Panc1 (cell line): Measurements from ENCODE around the gene ADCK2. TPM values are rescaled to one million over a fixed set of nuclear protein-coding genes. Genes with fewer than 3 reads are reported as not detected.
"Not testable (repeated sequence)": the region's sequence is repeated elsewhere in the genome, so short reads cannot be mapped to it uniquely, and the experiment has no call there.

ENCODE experiments used
- ATAC-seq: fragments of 200-7000 bp; cut with Tn5 transposase; 2 replicates; pipeline ENCODE4 v1.9.1; 2020; ENCODE audit warnings: mild to moderate bottlenecking, moderate library complexity
- BruUV-seq: library from RNA; stranded (reverse); fragments of 400-500 nt; replicated peaks from 2 replicates; lab custom pipeline; 2021; lab: Mats Ljungman, UMichigan
- CTCF ChIA-PET: fragments of 300-600 bp; sonication (Branson Sonifier 250); formaldehyde crosslinking; loops from one replicate; lab custom pipeline; 2022; ENCODE audit warnings: antibody characterized with exemption; lab: Charles Lee
- POLR2A ChIA-PET: fragments of 300-600 bp; sonication (Branson Sonifier 250); formaldehyde crosslinking; loops from one replicate; lab custom pipeline; 2022; ENCODE audit warnings: antibody characterized with exemption; lab: Charles Lee
- DNase-seq: peaks from one replicate; pipeline ENCODE4 v3.0.0-alpha.2; 2010; ENCODE audit warnings: low read depth, low spot score
- H3K27ac ChIP-seq: 2 replicates; pipeline ENCODE4 v1.5.1; 2011; ENCODE audit warnings: mild to moderate bottlenecking, low read length, inconsistent platforms
- H3K27me3 ChIP-seq: fragments of 200-500 bp; sonication (Bioruptor generic); 2 replicates; pipeline ENCODE4 v1.6.0; 2014; ENCODE audit warnings: low read length, inconsistent platforms; ENCODE audit not compliant: control insufficient read depth, insufficient read depth
- H3K36me3 ChIP-seq: fragments of 200-500 bp; sonication (Bioruptor generic); 2 replicates; pipeline ENCODE4 v1.5.1; 2014; ENCODE audit warnings: inconsistent platforms, mild to moderate bottlenecking, low read length, moderate library complexity; ENCODE audit not compliant: control insufficient read depth, insufficient read depth
- H3K4me1 ChIP-seq: 2 replicates; pipeline ENCODE4 v1.5.1; 2011; ENCODE audit warnings: inconsistent platforms, mild to moderate bottlenecking, low read length, moderate library complexity; ENCODE audit not compliant: control insufficient read depth, insufficient read depth
- H3K4me3 ChIP-seq, 2 experiments: 2 replicates each; pipeline ENCODE4 v1.5.1; 2011 to 2012; ENCODE audit warnings: low read depth in 2 of 2, low read length in 2 of 2, mild to moderate bottlenecking in 2 of 2, inconsistent platforms in 1 of 2, moderate library complexity in 1 of 2
- H3K9me3 ChIP-seq: fragments of 200-500 bp; sonication (Bioruptor generic); 2 replicates; pipeline ENCODE4 v1.5.1; 2014; ENCODE audit warnings: low read depth, mild to moderate bottlenecking, inconsistent platforms, low read length, moderate library complexity; ENCODE audit not compliant: control insufficient read depth, insufficient read depth
- CTCF ChIP-seq: fragments of 450-650 bp; IDR thresholded peaks from 2 replicates; pipeline ENCODE4 v1.5.1; 2017; ENCODE audit warnings: mild to moderate bottlenecking
- POLR2AphosphoS5 ChIP-seq: IDR thresholded peaks from 2 replicates; pipeline ENCODE4 v1.6.1; 2012; ENCODE audit warnings: mild to moderate bottlenecking, low read depth, low read length, moderate library complexity
- in situ Hi-C: cut with HindIII; loops from 2 replicates; pipeline ENCODE4 v1.10.0; 2016; ENCODE audit warnings: low sequenced_read_pairs, low pct_unique_long_range_greater_than_20kb
- intact Hi-C: fragments of 100-400 bp; cut with micrococcal nuclease; formaldehyde crosslinking; loops from one replicate; pipeline ENCODE4 v1.10.0; 2022; ENCODE audit not compliant: unreplicated experiment
- total RNA-seq: library from RNA; stranded (reverse); gene quantifications from one replicate; pipeline ENCODE4 v1.2.1, GENCODE V29; 2021; ENCODE audit not compliant: unreplicated experiment
- TF ChIP-seq, protein P1 (sequence below), 2 experiments: IDR thresholded peaks; 2 replicates each; pipeline ENCODE4 v1.6.1; 2011 to 2012; ENCODE audit warnings: low read depth in 2 of 2, control low read depth in 1 of 2, low read length in 1 of 2, mild to moderate bottlenecking in 1 of 2, moderate library complexity in 1 of 2; ENCODE audit not compliant: insufficient read depth in 1 of 2

Gene ADCK2
- total RNA-seq, 1 experiment from 2014 or later: 21.6 TPM

GRCh38 chr7:140659856-140660255, 12.9 kb upstream of the ADCK2 start:
- in situ Hi-C loops: no loop called here
- Histone ChIP-seq H3K9me3 (no peaks in the 10 kb centered on the region), H3K27ac (no peak overlapping the region), H3K4me3 (no peak overlapping the region), H3K27me3 (no peaks in the 10 kb centered on the region; the same call in 1 of the 2 replicates), H3K4me1 (no peaks in the 10 kb centered on the region), H3K36me3 (no peaks in the 10 kb centered on the region)
- ChIA-PET CTCF (no interaction called here), POLR2A (no interaction called here)
- TF ChIP-seq, protein P1, sequence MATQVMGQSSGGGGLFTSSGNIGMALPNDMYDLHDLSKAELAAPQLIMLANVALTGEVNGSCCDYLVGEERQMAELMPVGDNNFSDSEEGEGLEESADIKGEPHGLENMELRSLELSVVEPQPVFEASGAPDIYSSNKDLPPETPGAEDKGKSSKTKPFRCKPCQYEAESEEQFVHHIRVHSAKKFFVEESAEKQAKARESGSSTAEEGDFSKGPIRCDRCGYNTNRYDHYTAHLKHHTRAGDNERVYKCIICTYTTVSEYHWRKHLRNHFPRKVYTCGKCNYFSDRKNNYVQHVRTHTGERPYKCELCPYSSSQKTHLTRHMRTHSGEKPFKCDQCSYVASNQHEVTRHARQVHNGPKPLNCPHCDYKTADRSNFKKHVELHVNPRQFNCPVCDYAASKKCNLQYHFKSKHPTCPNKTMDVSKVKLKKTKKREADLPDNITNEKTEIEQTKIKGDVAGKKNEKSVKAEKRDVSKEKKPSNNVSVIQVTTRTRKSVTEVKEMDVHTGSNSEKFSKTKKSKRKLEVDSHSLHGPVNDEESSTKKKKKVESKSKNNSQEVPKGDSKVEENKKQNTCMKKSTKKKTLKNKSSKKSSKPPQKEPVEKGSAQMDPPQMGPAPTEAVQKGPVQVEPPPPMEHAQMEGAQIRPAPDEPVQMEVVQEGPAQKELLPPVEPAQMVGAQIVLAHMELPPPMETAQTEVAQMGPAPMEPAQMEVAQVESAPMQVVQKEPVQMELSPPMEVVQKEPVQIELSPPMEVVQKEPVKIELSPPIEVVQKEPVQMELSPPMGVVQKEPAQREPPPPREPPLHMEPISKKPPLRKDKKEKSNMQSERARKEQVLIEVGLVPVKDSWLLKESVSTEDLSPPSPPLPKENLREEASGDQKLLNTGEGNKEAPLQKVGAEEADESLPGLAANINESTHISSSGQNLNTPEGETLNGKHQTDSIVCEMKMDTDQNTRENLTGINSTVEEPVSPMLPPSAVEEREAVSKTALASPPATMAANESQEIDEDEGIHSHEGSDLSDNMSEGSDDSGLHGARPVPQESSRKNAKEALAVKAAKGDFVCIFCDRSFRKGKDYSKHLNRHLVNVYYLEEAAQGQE (IDR thresholded peaks at IDR 0.05; ENCODE audit: insufficient read depth in 1 of 2, low read depth in 2 of 2, low read length in 1 of 2): no peak
- TF ChIP-seq POLR2AphosphoS5: no peak
- no TSS peak for BruUV-seq
- ATAC-seq: no peak
- DNase-seq: no peak
- intact Hi-C loops: no loop called here

DNA sequence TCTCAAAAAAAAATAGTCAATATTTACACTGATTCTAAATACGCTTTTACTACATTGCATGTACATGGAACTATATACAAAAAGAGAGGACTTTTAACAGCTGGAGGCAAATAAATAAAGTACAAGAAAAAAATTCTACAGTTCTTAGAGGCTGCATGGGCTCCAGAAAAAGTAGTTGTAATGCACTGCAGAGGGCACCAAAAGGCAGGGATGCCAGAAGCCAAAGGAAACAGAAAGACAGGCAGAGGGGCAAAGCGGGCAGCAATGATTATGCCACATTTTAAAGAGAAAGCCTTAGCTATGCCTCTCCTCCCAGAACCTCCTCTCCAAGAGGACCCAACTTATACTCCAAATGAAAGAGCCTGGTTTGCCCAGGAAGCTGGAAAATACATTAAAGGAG, 11.6 kb upstream of the ADCK2 start:
- in situ Hi-C loops: no loop called here
- peak; percentile 75; the same call in 1 of the 2 replicates for ATAC-seq
- POLR2A ChIA-PET: interaction anchor here (0.7 kb wide), 1 partner anchor 146 kb away, joined by 5 read pairs; no protein-coding TSS in a partner anchor
- BruUV-seq: no TSS peak
- TF ChIP-seq CTCF: peak; percentile 43
- TF ChIP-seq, protein P1 (IDR thresholded peaks at IDR 0.05; ENCODE audit: insufficient read depth in 1 of 2, low read depth in 2 of 2, low read length in 1 of 2): no peak
- no peaks in the 10 kb centered on the region for H3K36me3 ChIP-seq
- H3K4me1 ChIP-seq: no peaks in the 10 kb centered on the region
- no peaks in the 10 kb centered on the region; the same call in 1 of the 2 replicates for H3K27me3 ChIP-seq
- H3K9me3 ChIP-seq: no peaks in the 10 kb centered on the region
- H3K4me3 ChIP-seq: no peak overlapping the region
- no peak for DNase-seq
- intact Hi-C loops: no loop called here
- CTCF ChIA-PET: interaction anchor here (0.6 kb wide), 1 partner anchor 181 kb away, joined by 3 read pairs; no protein-coding TSS in a partner anchor
- no peak overlapping the region for H3K27ac ChIP-seq

GRCh38 chr7:140662938-140663337, 9.8 kb upstream of the ADCK2 start:
- H3K4me1 ChIP-seq, CTCF ChIA-PET, H3K36me3 ChIP-seq, ATAC-seq, POLR2A ChIA-PET, intact Hi-C loops, H3K27me3 ChIP-seq, H3K9me3 ChIP-seq, BruUV-seq, in situ Hi-C loops, DNase-seq, H3K27ac ChIP-seq, H3K4me3 ChIP-seq: not testable (repeated sequence)
